Uterus (tissue), 4 donors: Measurements from ENCODE around the gene SFXN4. TPM values are rescaled to one million over a fixed set of nuclear protein-coding genes. Genes with fewer than 3 reads are reported as not detected.
"Not testable (repeated sequence)": the region's sequence is repeated elsewhere in the genome, so short reads cannot be mapped to it uniquely, and the experiment has no call there.

Experiments used
- DNase-seq, 2 donors: peaks; one replicate each; pipeline ENCODE4 v3.0.0-alpha.2; 2019 to 2020
- H3K27ac ChIP-seq, 2 donors: fragments of 200-600 bp; sonication (generic); 1 replicate in 1 of 2; 2 replicates in 1 of 2; pipeline ENCODE4 v1.5.1; 2016 to 2018
- H3K27me3 ChIP-seq, 2 donors: fragments of 200-600 bp; sonication (generic); one replicate each; pipeline ENCODE4 v1.5.1; 2018 to 2019; ENCODE audit warnings: control low read depth in 1 of 2
- H3K36me3 ChIP-seq, 2 donors: fragments of 200-600 bp; sonication (generic); one replicate each; pipeline ENCODE4 v1.5.1; 2019; ENCODE audit warnings: control low read depth in 1 of 2
- H3K4me1 ChIP-seq, 2 donors: fragments of 200-600 bp; sonication (generic); one replicate each; pipeline ENCODE4 v1.5.1; 2018 to 2019; ENCODE audit warnings: control low read depth in 1 of 2
- H3K4me3 ChIP-seq, 2 donors: fragments of 200-600 bp; sonication (generic); 1 replicate in 1 of 2; 2 replicates in 1 of 2; pipeline ENCODE4 v1.5.1; 2018 to 2019; ENCODE audit warnings: mild to moderate bottlenecking in 1 of 2
- H3K9me3 ChIP-seq, 2 donors: fragments of 200-600 bp; sonication (generic); one replicate each; pipeline ENCODE4 v1.5.1; 2019; ENCODE audit warnings: control low read depth in 1 of 2
- CTCF ChIP-seq, 4 experiments: fragments of 200-600 bp in 2 of 4; fragments of 450-650 bp in 2 of 4; sonication (generic) in 2 of 4; IDR thresholded peaks; one replicate each; pipeline ENCODE4 v1.5.1; 2016 to 2019; ENCODE audit warnings: antibody characterized with exemption in 4 of 4, mild to moderate bottlenecking in 2 of 4, moderate library complexity in 1 of 4
- POLR2A ChIP-seq, 2 donors: fragments of 450-650 bp; IDR thresholded peaks; one replicate each; pipeline ENCODE4 v1.6.1; 2016; ENCODE audit warnings: antibody characterized with exemption in 2 of 2, mild to moderate bottlenecking in 1 of 2, moderate library complexity in 1 of 2
- intact Hi-C: fragments of 100-400 bp; cut with DNase I; formaldehyde crosslinking; loops from one replicate; pipeline ENCODE4 v1.15.1; 2023; ENCODE audit warnings: low total_unique reads
- total RNA-seq, 4 donors: library from RNA; depleted of rRNA in 3 of 4; stranded (reverse); fragments of >200 nt in 3 of 4; gene quantifications; one replicate each; pipeline versions ENCODE4 v1.1.0 to v1.2.4, GENCODE V29; 2014 to 2023
- donor health status: DM: yes; HTN: yes; CAD: no.

SFXN4 gene
- total RNA-seq, 4 donors from 2014 or later = 1.2 to 22.1 (median 14.8) TPM

GRCh38 chr10:119153661-119154060 is 11.9 kb downstream of the SFXN4 start:
- no peak overlapping the region for H3K27ac ChIP-seq
- DNase-seq = no peak
- intact Hi-C loops = no loop called here
- no peak for TF ChIP-seq CTCF (IDR thresholded peaks at IDR 0.05)
- no peak for TF ChIP-seq POLR2A (IDR thresholded peaks at IDR 0.05)
- no peaks in the 10 kb centered on the region for H3K9me3 ChIP-seq
- no peak overlapping the region for H3K4me3 ChIP-seq
- no peaks in the 10 kb centered on the region for H3K36me3 ChIP-seq
- H3K4me1 ChIP-seq = no peaks in the 10 kb centered on the region
- H3K27me3 ChIP-seq = no peaks in the 10 kb centered on the region

DNA sequence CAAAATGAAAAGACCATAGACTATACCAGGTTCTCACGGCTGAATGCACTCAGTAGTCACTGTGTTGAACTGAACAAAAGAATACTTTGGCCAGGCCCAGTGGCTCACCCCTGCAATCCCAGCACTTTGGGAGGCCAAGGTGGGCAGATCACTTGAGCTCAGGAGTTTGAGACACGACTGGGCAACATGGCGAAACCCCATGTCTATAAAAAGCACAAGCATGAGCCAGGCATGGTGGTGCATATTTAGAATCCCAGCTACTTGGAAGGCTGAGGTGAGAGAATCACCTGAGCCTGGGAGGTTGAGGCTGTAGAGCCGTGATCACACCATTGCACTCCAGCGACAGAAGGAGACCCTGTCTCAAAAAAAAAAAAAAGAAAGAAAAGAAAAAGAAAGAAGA is 12.5 kb downstream of the SFXN4 start:
- no peaks in the 10 kb centered on the region for H3K4me1 ChIP-seq
- no peaks in the 10 kb centered on the region for H3K27me3 ChIP-seq
- no peak for TF ChIP-seq POLR2A (IDR thresholded peaks at IDR 0.05)
- no peak for TF ChIP-seq CTCF (IDR thresholded peaks at IDR 0.05)
- H3K27ac ChIP-seq = no peak overlapping the region
- H3K4me3 ChIP-seq = no peak overlapping the region
- intact Hi-C loops = no loop called here
- H3K9me3 ChIP-seq = no peaks in the 10 kb centered on the region
- DNase-seq = no peak
- no peaks in the 10 kb centered on the region for H3K36me3 ChIP-seq

- H3K27ac ChIP-seq, H3K27me3 ChIP-seq, DNase-seq, H3K36me3 ChIP-seq, H3K9me3 ChIP-seq, intact Hi-C loops, H3K4me3 ChIP-seq, H3K4me1 ChIP-seq: not testable (repeated sequence)
These were observed 13.9 kb downstream of the SFXN4 start for GRCh38 chr10:119151601-119152000.

DNA sequence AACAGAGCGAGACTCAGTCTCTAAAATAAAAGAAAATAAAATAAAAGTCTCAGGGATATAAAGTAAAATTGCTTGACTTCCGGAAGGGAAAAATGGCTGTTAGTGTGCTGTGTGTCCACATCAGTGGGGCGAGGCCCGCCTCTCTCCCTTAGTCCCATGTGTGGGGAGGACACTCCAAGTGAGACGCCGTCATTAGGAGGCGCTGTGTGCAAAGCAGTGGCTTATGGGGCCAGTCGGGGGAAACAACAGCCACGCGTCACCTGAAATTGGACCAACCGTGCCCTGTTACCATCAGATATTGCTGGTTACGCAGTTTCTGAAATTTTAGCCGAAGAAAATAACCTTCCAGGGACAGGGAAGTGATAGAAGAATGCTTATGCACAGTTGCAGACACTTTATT is 15.8 kb downstream of the SFXN4 start:
- Histone ChIP-seq H3K27me3 (no peaks in the 10 kb centered on the region), H3K9me3 (no peaks in the 10 kb centered on the region), H3K27ac (no peak overlapping the region), H3K36me3 (no peaks in the 10 kb centered on the region), H3K4me1 (no peaks in the 10 kb centered on the region), H3K4me3 (no peak overlapping the region)
- intact Hi-C loops = no loop called here
- no peak for DNase-seq
- TF ChIP-seq CTCF (IDR thresholded peaks at IDR 0.05) (no peak), POLR2A (IDR thresholded peaks at IDR 0.05) (no peak)

GRCh38 chr10:119149157-119149556 is 16.4 kb downstream of the SFXN4 start:
- Histone ChIP-seq H3K4me3 (no peak overlapping the region), H3K27ac (no peak overlapping the region), H3K27me3 (no peaks in the 10 kb centered on the region), H3K4me1 (no peaks in the 10 kb centered on the region), H3K36me3 (no peaks in the 10 kb centered on the region), H3K9me3 (no peaks in the 10 kb centered on the region)
- TF ChIP-seq CTCF (IDR thresholded peaks at IDR 0.05) (no peak), POLR2A (IDR thresholded peaks at IDR 0.05) (no peak)
- DNase-seq = no peak
- intact Hi-C loops = no loop called here

DNA sequence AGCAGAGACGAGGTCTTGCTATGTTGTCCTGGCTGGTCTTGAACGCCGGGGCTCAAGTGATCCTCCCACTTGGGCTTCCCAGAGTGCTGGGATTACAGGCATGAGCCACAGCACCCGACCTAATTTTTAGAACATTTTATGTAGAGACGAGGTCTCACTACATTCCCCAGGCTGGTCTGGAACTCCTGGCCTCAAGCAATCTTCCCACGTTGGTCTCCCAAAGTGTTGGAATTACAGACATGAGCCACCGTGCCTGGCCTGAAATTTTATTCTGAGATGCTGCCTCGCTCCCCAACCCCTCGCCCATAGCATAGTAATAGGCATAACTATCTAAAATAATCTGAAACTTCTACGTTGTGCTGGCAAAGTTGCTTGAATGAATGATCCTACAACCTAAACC is 21.9 kb downstream of the SFXN4 start:
- H3K36me3 ChIP-seq = no peaks in the 10 kb centered on the region
- no peak for DNase-seq

More for the DNA sequence above, 21.9 kb downstream of the SFXN4 start:
- TF ChIP-seq POLR2A (IDR thresholded peaks at IDR 0.05) = no peak
- TF ChIP-seq CTCF (IDR thresholded peaks at IDR 0.05) = no peak
- H3K4me3 ChIP-seq = no peak overlapping the region
- H3K27ac ChIP-seq = no peak overlapping the region
- H3K4me1 ChIP-seq = no peaks in the 10 kb centered on the region
- no peaks in the 10 kb centered on the region for H3K9me3 ChIP-seq
- intact Hi-C loops = no loop called here
- no peaks in the 10 kb centered on the region for H3K27me3 ChIP-seq
